Peyer's patch (tissue), 4 donors: ENCODE measurements around the gene RGMB.

Source experiments
- POLR2A ChIP-seq, 2 donors: fragments of 450-650 bp; IDR thresholded peaks; one replicate each; pipeline ENCODE4 v1.5.1; 2017; ENCODE audit warnings: antibody characterized with exemption in 2 of 2, mild to moderate bottlenecking in 2 of 2, moderate library complexity in 2 of 2
- TF ChIP-seq, protein P1 (sequence below), 6 experiments: fragments of 450-650 bp in 4 of 6; fragments of 200-600 bp in 2 of 6; sonication (generic) in 1 of 6; IDR thresholded peaks; one replicate each; pipeline ENCODE4 v1.5.1; 2017 to 2019; ENCODE audit warnings: antibody characterized with exemption in 6 of 6, mild to moderate bottlenecking in 3 of 6, moderate library complexity in 1 of 6

DNA sequence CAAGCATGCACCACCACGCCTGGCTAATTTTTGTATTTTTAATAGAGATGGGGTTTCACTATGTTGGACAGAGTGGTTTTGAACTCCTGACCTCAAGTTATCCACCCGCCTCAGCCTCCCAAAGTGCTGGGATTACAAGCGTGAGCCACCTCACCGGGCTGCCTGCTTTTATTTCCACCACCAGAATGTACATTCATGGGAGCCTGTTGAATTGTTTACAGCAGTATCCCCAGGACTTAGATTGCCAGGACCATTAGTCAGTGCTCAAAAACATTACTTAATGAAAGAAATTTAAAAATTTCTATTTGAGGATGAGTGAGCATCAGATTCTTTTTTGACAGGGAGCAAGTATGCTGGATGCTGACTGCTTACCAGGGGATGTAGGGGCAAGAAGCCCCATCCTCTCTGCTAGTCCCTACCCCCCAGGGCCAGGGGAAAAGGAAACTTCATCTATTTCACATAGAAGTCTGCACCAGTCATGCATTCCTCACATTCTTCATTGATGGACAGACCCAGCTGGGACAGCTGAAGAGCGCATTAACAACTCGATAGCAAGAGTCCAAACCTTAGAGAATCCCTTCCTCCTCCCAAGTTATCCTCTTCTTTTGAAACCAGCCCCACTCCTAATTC is 10.3 kb upstream of the RGMB start:
- TF ChIP-seq, protein P1, sequence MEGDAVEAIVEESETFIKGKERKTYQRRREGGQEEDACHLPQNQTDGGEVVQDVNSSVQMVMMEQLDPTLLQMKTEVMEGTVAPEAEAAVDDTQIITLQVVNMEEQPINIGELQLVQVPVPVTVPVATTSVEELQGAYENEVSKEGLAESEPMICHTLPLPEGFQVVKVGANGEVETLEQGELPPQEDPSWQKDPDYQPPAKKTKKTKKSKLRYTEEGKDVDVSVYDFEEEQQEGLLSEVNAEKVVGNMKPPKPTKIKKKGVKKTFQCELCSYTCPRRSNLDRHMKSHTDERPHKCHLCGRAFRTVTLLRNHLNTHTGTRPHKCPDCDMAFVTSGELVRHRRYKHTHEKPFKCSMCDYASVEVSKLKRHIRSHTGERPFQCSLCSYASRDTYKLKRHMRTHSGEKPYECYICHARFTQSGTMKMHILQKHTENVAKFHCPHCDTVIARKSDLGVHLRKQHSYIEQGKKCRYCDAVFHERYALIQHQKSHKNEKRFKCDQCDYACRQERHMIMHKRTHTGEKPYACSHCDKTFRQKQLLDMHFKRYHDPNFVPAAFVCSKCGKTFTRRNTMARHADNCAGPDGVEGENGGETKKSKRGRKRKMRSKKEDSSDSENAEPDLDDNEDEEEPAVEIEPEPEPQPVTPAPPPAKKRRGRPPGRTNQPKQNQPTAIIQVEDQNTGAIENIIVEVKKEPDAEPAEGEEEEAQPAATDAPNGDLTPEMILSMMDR (IDR thresholded peaks at IDR 0.05): no peak
- no peak for TF ChIP-seq POLR2A (IDR thresholded peaks at IDR 0.05)
